GM23248 (cell line): ENCODE measurements around the gene ZBED1.

Experiments
- EZH2 ChIP-seq: fragments of 200-600 bp; sonication (generic); IDR thresholded peaks from 2 replicates; pipeline ENCODE4 v1.6.1; 2018; ENCODE audit warnings: antibody characterized with exemption, mild to moderate bottlenecking; ENCODE audit not compliant: insufficient read depth, poor library complexity, severe bottlenecking
- EZH2phosphoT487 ChIP-seq: fragments of 200-600 bp; sonication (generic); IDR thresholded peaks from 2 replicates; pipeline ENCODE4 v1.6.1; 2018; ENCODE audit warnings: antibody characterized with exemption, moderate library complexity, mild to moderate bottlenecking, low read depth; ENCODE audit not compliant: insufficient read depth

DNA sequence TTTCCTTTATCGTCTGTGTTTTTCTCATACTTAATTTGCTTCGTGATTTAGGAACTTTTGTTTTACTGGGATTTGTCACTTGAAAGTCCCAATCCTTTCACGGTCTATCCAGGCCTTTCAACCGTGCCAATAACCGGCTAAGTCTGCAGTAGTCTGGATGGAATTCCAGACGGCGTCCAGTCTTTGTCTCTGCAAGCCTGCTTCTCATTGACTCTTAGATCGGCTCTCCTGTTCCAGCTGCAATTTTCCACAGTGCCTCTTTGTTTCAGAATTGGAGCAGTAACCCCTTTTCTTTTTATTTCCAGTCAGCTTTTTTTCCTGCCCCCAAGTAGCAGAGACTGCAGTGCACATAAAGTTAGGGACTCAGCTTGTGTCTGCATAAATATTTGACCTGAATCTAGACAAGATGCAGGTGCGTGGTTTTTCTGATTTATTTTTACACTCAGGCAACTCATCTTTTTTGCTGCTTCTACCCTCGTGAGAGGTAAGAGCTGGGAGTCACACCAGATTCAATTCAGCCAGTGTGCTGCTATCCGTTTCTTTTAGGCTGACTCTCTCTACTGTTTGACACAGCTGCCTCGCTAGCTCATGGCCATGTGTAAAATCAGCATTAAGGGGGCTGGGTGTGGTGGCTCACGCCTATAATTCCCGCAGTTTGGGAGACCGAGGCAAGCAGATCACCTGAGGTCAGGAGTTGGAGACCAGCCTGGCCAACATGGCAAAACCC, 37.4 kb upstream of the ZBED1 start:
- TF ChIP-seq EZH2phosphoT487, result no peak
- no peak for TF ChIP-seq EZH2
